ENCODE measurements around the gene MAPK4.

GRCh38 chr18:50665015-50665414, 105.1 kb downstream of the MAPK4 start:
- TF ChIP-seq, protein P1, sequence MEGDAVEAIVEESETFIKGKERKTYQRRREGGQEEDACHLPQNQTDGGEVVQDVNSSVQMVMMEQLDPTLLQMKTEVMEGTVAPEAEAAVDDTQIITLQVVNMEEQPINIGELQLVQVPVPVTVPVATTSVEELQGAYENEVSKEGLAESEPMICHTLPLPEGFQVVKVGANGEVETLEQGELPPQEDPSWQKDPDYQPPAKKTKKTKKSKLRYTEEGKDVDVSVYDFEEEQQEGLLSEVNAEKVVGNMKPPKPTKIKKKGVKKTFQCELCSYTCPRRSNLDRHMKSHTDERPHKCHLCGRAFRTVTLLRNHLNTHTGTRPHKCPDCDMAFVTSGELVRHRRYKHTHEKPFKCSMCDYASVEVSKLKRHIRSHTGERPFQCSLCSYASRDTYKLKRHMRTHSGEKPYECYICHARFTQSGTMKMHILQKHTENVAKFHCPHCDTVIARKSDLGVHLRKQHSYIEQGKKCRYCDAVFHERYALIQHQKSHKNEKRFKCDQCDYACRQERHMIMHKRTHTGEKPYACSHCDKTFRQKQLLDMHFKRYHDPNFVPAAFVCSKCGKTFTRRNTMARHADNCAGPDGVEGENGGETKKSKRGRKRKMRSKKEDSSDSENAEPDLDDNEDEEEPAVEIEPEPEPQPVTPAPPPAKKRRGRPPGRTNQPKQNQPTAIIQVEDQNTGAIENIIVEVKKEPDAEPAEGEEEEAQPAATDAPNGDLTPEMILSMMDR (IDR thresholded peaks at IDR 0.05), result no peak
- no peak for TF ChIP-seq POLR2A (IDR thresholded peaks at IDR 0.05)

Data from uterus (tissue), 2 donors.